CD4-positive, alpha-beta T cell treated with Interleukin-12 subunit alpha and Interleukin-12 subunit beta, for 1 hour (primary cell): ENCODE data around the gene GGTLC1.

Experiments
- DNase-seq: peaks from one replicate; pipeline ENCODE4 v3.0.0-alpha.2; 2020

Gene GGTLC1

GRCh38 chr20:23962272-23962671 lies 26.3 kb downstream of the GGTLC1 start:
- no peak for DNase-seq

- no peak for DNase-seq
Observed at GRCh38 chr20:23959054-23959453, 29.5 kb downstream of the GGTLC1 start.

- no peak for DNase-seq
Observed at GRCh38 chr20:23955896-23956295, 32.7 kb downstream of the GGTLC1 start.

GRCh38 chr20:23954008-23954745 lies 34.4 kb downstream of the GGTLC1 start:
- DNase-seq = no peak

- no peak for DNase-seq
Observed at GRCh38 chr20:23946206-23946605, 42.4 kb downstream of the GGTLC1 start.

GRCh38 chr20:23943304-23943703 lies 45.3 kb downstream of the GGTLC1 start:
- no peak for DNase-seq

GRCh38 chr20:23939641-23940040 lies 48.9 kb downstream of the GGTLC1 start:
- no peak for DNase-seq

- no peak for DNase-seq
Observed at GRCh38 chr20:23939063-23939462, 49.5 kb downstream of the GGTLC1 start.

GRCh38 chr20:23938118-23938438 lies 50.5 kb downstream of the GGTLC1 start:
- DNase-seq = no peak

GRCh38 chr20:23937303-23938117 lies 51.1 kb downstream of the GGTLC1 start:
- peak; percentile 74 for DNase-seq
